Parathyroid adenoma (tissue), 2 donors: Measurements from ENCODE around the gene ADAMTS6.

Experiments
- H2AFZ ChIP-seq: fragments of 300-600 bp; sonication (generic); one replicate; pipeline ENCODE4 v1.7.0; 2017; ENCODE audit warnings: antibody characterized with exemption, mild to moderate bottlenecking
- H3K27ac ChIP-seq: fragments of 300-600 bp; sonication (generic); one replicate; pipeline ENCODE4 v1.7.0; 2017
- H3K27me3 ChIP-seq: fragments of 300-600 bp; sonication (generic); one replicate; pipeline ENCODE4 v1.7.0; 2017; ENCODE audit warnings: low read length; ENCODE audit not compliant: control insufficient read depth, insufficient read depth
- H3K36me3 ChIP-seq: fragments of 300-600 bp; sonication (generic); one replicate; pipeline ENCODE4 v1.7.0; 2017; ENCODE audit warnings: low read length; ENCODE audit not compliant: control insufficient read depth, insufficient read depth
- H3K4me1 ChIP-seq: fragments of 300-600 bp; sonication (generic); one replicate; pipeline ENCODE4 v1.7.0; 2017; ENCODE audit warnings: control low read depth
- H3K4me2 ChIP-seq: fragments of 300-600 bp; sonication (generic); one replicate; pipeline ENCODE4 v1.7.0; 2017; ENCODE audit warnings: low read length
- H3K4me3 ChIP-seq: fragments of 300-600 bp; sonication (generic); one replicate; pipeline ENCODE4 v1.7.0; 2017; ENCODE audit warnings: low read depth, low read length
- H3K79me2 ChIP-seq: fragments of 300-600 bp; sonication (generic); one replicate; pipeline ENCODE4 v1.7.0; 2017; ENCODE audit warnings: control low read depth
- H3K9ac ChIP-seq: fragments of 300-600 bp; sonication (generic); one replicate; pipeline ENCODE4 v1.7.0; 2017; ENCODE audit warnings: mild to moderate bottlenecking
- H3K9me3 ChIP-seq: fragments of 300-600 bp; sonication (generic); one replicate; pipeline ENCODE4 v1.7.0; 2017; ENCODE audit warnings: low read length; ENCODE audit not compliant: control insufficient read depth
- CTCF ChIP-seq: fragments of 300-600 bp; sonication (generic); IDR thresholded peaks from one replicate; pipeline ENCODE4 v1.7.0; 2017; ENCODE audit warnings: antibody characterized with exemption, mild to moderate bottlenecking
- donor health status: primary hyperparathyroidism.

ADAMTS6 gene

DNA sequence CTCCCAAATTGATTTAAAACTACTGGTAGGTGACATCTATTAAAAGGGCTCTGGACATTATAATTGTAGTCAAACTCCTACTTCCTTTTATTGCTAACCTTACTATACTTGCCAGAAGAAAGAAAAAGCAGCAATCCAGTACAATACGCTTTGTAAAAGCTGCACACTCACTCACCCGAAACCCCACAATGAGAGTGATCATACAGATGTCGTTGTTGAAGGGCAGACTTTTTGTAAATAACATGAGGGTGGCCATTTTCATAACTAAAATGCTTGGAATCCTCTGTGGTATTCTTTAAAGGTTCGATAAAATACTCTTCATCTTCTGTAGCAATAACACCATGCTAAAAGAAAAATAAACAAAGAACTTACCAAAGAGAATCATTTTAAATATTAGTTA lies 21.7 kb downstream of the ADAMTS6 start:
- Histone ChIP-seq H3K9me3 (no peaks in the 10 kb centered on the region), H3K27me3 (no peaks in the 10 kb centered on the region), H3K4me3 (no peak overlapping the region), H3K27ac (no peak overlapping the region), H3K79me2 (no peaks in the 10 kb centered on the region), H3K9ac (no peak overlapping the region), H2AFZ (no peak overlapping the region), H3K4me2 (no peak overlapping the region), H3K36me3 (no peaks in the 10 kb centered on the region), H3K4me1 (no peaks in the 10 kb centered on the region)
- no peak for TF ChIP-seq CTCF

DNA sequence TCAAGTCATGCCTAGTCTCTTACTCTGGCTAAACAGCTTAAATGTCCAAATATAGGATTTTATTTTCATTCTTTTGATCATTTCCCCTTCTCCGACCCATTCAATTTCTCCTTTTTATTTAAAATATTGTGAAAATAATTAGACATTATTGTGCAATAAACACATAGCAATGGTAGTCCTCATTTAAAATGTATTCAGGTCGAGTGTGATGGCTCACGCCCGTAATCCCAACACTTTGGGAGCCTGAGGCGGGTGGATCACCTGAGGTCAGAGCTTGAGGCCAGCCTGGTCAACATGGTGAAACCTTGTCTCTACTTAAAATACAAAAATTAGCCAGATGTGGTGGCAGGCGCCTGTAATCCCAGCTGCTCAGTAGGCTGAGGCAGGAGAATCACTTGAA lies 26.7 kb downstream of the ADAMTS6 start:
- no peaks in the 10 kb centered on the region for H3K9me3 ChIP-seq
- no peak for TF ChIP-seq CTCF
- H3K27me3 ChIP-seq: no peaks in the 10 kb centered on the region
- no peak overlapping the region for H3K9ac ChIP-seq
- H3K4me1 ChIP-seq: no peaks in the 10 kb centered on the region
- H3K4me3 ChIP-seq: no peak overlapping the region
- no peak overlapping the region for H3K4me2 ChIP-seq
- no peak overlapping the region for H2AFZ ChIP-seq
- no peaks in the 10 kb centered on the region for H3K36me3 ChIP-seq
- H3K79me2 ChIP-seq: no peaks in the 10 kb centered on the region
- H3K27ac ChIP-seq: no peak overlapping the region

DNA sequence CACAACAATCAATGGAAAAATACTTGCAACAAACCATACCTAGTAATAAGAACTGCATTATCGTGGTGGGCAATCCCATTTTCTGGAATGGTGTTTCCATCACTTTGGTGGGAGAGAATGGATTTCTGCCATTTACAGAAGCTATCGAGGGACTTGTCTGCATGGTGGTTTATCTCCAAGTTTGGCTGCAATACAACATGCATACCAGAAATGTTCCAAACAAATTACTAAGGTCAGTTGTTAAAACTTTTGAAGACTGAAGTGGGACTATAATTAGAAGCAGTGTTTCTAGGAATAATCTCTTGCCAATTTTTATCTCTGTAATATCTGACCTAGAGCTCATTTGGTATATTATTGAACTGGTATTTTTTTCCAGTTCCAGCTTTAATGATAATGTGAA lies 30.3 kb downstream of the ADAMTS6 start:
- H3K4me1 ChIP-seq: no peaks in the 10 kb centered on the region
- no peak overlapping the region for H3K9ac ChIP-seq
- no peaks in the 10 kb centered on the region for H3K36me3 ChIP-seq
- no peaks in the 10 kb centered on the region for H3K27me3 ChIP-seq
- H3K27ac ChIP-seq: no peak overlapping the region
- no peak for TF ChIP-seq CTCF
- H2AFZ ChIP-seq: no peak overlapping the region
- no peak overlapping the region for H3K4me3 ChIP-seq
- H3K9me3 ChIP-seq: no peaks in the 10 kb centered on the region
- H3K79me2 ChIP-seq: no peaks in the 10 kb centered on the region
- H3K4me2 ChIP-seq: no peak overlapping the region

DNA sequence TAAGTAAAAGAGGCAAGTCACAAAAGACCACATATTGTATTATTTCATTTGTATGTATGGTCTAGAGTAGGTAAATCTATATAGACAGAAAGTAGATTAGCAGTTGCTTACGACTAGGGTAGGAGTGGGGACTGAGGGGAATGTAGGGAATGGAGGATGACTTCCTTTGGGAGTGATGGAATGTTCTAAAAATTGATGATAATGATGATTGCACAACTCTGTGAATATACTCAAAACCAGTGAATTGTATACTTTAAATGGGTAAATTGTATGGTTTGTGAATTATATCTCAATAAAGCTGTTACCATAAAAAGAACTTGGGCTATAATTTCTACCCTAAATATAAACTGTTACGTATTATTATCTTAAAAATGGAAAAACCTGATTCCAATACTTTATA lies 35.0 kb downstream of the ADAMTS6 start:
- no peaks in the 10 kb centered on the region for H3K36me3 ChIP-seq
- H3K79me2 ChIP-seq: no peaks in the 10 kb centered on the region
- H3K27ac ChIP-seq: no peak overlapping the region
- no peak overlapping the region for H3K4me2 ChIP-seq
- no peaks in the 10 kb centered on the region for H3K9me3 ChIP-seq
- no peak for TF ChIP-seq CTCF
- no peaks in the 10 kb centered on the region for H3K4me1 ChIP-seq
- H3K27me3 ChIP-seq: no peaks in the 10 kb centered on the region
- H2AFZ ChIP-seq: no peak overlapping the region
- no peak overlapping the region for H3K4me3 ChIP-seq
- no peak overlapping the region for H3K9ac ChIP-seq

- Histone ChIP-seq H3K9me3 (no peaks in the 10 kb centered on the region), H3K27me3 (no peaks in the 10 kb centered on the region), H3K4me2 (no peak overlapping the region), H3K27ac (no peak overlapping the region), H3K36me3 (no peaks in the 10 kb centered on the region), H3K4me3 (no peak overlapping the region), H2AFZ (no peak overlapping the region), H3K4me1 (no peaks in the 10 kb centered on the region), H3K9ac (no peak overlapping the region), H3K79me2 (no peaks in the 10 kb centered on the region)
- TF ChIP-seq CTCF: no peak
Measured at GRCh38 chr5:65441800-65442199, 39.9 kb downstream of the ADAMTS6 start.
